ENCODE results near the gene ERC2.

Gene ERC2

DNA sequence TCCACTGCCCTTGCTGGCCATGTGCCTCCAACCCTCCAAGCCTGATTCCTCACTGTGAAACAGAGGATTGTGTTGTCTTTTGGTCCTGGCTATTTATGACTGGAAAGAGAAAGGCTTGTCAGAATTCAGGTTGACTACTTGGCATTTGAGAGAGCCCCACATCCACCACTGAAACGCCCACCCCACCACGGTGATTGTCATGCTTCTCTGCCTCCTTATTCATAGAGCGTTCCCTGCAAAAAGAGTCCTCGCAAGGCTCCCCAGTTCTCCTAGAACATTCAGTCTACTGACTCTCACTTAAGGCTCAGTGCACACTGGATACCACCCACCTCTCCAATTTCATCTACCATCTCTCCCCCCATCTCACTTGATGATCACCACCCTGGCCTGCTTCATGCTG lies 818.3 kb downstream of the ERC2 start:
- Mint-ChIP-seq H3K9me3 (ENCODE audit: low read depth) (no peaks in the 10 kb centered on the region), H3K27me3 (no peaks in the 10 kb centered on the region), H3K4me1 (ENCODE audit: low read depth) (peaks cover 9% of the 10 kb centered on the region), H3K36me3 (no peaks in the 10 kb centered on the region), H3K4me3 (no peak overlapping the region), H3K27ac (no peak overlapping the region)

DNA sequence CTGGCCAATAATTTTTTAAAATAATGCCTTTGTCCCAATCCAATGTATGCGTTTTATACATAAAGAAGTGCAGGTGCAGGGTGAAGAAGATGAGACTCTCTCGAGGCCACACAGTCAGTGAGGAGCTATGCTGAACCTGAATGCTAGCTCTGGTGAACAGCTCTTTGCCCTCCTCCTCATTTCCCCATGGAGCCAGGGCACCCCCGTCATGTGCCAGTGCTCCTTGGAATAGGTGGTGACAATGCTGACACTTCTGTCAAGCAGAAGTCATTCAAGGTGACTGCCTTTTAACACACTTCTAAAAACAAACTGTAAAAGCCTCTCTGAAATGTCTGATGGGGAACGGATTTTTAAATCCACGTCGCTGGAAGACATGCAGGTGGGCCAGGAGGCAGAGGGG lies 818.7 kb downstream of the ERC2 start:
- Mint-ChIP-seq H3K36me3 (no peaks in the 10 kb centered on the region), H3K27me3 (no peaks in the 10 kb centered on the region), H3K4me3 (no peak overlapping the region), H3K9me3 (ENCODE audit: low read depth) (no peaks in the 10 kb centered on the region), H3K27ac (no peak overlapping the region), H3K4me1 (ENCODE audit: low read depth) (peaks cover 9% of the 10 kb centered on the region)

DNA sequence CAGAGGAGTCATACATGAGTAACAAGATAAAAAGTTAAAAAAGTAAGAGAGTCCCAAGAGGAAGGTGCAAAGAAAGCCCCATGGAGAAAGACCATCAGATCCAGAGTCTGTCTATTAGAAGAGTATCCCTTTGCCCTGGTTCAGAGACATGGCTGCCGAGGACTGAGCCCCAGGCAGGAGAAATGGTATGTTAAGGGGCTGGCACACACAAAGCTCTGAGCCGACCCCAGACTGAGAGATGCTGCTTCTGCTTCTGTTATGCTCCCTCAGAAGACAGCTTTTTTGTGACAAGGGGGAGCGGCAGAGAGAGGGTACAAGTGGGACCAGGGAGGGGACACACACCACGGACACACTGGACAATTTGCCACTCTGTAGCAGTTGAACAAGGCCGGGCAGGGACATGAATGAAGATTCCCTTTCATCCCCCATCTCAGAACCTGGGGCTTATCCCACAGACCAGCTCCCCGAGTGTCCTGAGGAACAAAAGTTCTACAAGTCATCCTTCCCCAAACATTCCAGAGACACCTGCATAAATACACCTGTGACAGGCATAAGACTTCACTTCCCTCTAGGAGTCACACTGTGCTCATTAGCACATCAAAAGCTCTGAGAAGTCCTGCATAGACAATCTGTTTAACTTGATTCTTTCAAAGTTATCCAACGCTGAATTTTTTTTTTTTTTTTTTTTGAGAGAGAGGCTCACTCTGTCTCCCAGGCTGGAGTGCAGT lies 819.5 kb downstream of the ERC2 start:
- no peaks in the 10 kb centered on the region for H3K27me3 Mint-ChIP-seq
- no peaks in the 10 kb centered on the region for H3K9me3 Mint-ChIP-seq (ENCODE audit: low read depth)
- no peak overlapping the region for H3K4me3 Mint-ChIP-seq

DNA sequence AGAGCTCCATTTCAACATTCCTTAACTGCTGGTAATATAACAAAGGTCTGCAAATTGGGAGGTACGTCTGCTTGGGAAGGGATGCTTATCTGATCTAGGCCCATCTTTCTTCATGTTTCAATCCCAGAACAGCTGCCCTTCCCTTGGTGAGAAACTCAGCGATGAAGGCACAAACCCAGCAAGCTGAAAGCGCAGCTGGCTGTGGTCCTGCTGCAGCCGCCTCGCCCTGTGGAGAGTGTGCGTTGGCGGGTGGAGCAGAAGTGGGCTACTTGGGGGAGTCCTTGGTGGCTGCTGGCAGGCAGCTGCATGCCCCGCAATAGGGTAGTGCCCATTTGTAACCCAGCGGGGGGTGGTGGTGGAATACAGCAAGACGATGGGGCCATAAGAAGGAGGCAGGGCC lies 820.6 kb downstream of the ERC2 start:
- Mint-ChIP-seq H3K9me3 (ENCODE audit: low read depth) (no peaks in the 10 kb centered on the region), H3K4me3 (no peak overlapping the region), H3K36me3 (no peaks in the 10 kb centered on the region), H3K4me1 (ENCODE audit: low read depth) (no peaks in the 10 kb centered on the region), H3K27me3 (peaks cover 3% of the 10 kb centered on the region), H3K27ac (no peak overlapping the region)

More for the DNA sequence above, 819.5 kb downstream of the ERC2 start:
- Mint-ChIP-seq H3K4me1 (ENCODE audit: low read depth) (peaks cover 1% of the 10 kb centered on the region), H3K27ac (no peak overlapping the region), H3K36me3 (no peaks in the 10 kb centered on the region)

DNA sequence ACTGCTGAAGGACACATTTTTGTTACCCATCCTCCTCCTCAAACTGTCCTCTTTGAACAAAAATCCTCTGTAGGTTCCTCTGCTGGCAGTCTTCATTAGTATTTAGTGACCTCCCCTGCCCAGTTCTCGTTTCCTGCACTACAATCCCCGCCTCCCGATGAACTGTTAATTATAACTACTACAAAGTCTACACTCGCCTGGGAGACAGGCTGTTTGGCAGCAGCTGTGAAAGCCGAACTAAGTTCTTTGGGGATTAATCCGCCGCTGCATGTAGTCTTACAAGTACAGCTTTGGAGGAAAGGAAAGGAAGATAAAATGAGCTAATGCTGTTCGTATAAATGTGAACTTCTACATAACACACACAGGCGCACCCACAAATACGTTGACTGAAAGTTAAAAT lies 821.2 kb downstream of the ERC2 start:
- H3K4me1 Mint-ChIP-seq (ENCODE audit: low read depth), result no peaks in the 10 kb centered on the region
- peaks cover 3% of the 10 kb centered on the region for H3K27me3 Mint-ChIP-seq
- H3K27ac Mint-ChIP-seq, result no peak overlapping the region
- no peaks in the 10 kb centered on the region for H3K9me3 Mint-ChIP-seq (ENCODE audit: low read depth)
- H3K4me3 Mint-ChIP-seq, result no peak overlapping the region
- H3K36me3 Mint-ChIP-seq, result no peaks in the 10 kb centered on the region

DNA sequence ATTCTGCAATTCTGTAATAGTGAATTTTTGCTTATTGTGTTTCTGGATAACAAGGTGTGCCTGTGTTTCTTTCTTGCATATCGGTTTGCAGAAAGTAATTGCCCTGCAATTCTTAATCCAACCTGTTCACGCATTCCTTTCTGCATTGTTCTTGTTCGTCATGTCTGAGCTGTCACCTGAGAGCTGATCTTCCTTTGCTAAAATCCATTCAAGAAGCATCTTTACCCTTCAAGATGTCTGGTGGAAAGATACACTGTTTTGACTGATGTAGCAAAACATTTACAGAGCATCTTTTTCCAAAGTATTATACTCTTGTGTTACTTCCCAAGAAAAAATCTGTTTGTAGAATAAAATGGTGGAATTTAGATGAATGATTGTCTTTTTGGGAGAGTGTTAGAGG lies 822.1 kb downstream of the ERC2 start:
- Mint-ChIP-seq H3K36me3 (no peaks in the 10 kb centered on the region), H3K27ac (no peak overlapping the region), H3K27me3 (peaks cover 3% of the 10 kb centered on the region), H3K4me3 (no peak overlapping the region), H3K9me3 (ENCODE audit: low read depth) (no peaks in the 10 kb centered on the region), H3K4me1 (ENCODE audit: low read depth) (no peaks in the 10 kb centered on the region)

DNA sequence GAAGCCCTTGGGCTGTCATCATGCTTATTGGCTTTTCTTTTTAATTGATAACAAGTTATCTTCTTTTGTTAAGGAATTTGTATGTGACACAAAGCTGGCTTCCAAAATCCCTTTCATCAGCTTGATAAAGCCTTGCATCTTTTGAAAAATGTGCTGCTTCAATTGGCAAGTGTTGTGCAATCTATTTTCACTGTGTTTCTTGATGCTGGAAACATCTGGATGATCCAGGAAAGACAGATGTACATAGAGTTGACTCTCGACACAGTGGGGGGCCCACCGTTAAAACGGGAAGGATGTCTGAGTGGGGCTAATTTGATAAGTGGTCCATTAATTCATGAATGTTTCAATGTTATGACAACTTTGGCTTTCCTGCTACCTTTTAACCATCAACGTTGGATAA lies 822.8 kb downstream of the ERC2 start:
- Mint-ChIP-seq H3K36me3 (no peaks in the 10 kb centered on the region), H3K27me3 (peaks cover 3% of the 10 kb centered on the region), H3K4me3 (no peak overlapping the region), H3K27ac (no peak overlapping the region), H3K9me3 (ENCODE audit: low read depth) (no peaks in the 10 kb centered on the region), H3K4me1 (ENCODE audit: low read depth) (no peaks in the 10 kb centered on the region)

DNA sequence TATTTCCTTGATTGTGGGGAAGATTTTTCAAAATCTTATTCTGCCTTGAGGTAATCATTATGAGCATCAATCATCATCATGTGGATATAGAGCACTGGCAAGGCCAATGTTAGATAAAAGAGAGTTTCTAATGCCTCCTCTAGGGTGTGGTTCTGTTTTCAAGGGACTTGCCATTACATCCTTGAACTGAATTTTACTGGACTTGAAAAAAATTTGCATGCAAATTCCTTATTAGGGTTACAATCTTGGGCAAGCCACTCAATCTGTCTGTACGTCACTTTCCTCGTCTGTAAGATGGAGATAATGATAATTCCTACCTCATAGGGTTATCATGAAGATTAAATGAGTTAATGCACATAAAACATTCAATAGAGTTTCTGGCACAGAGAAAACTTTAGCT lies 825.0 kb downstream of the ERC2 start:
- Mint-ChIP-seq H3K4me3 (no peak overlapping the region), H3K27me3 (peaks cover 3% of the 10 kb centered on the region), H3K27ac (no peak overlapping the region), H3K4me1 (ENCODE audit: low read depth) (peaks cover 9% of the 10 kb centered on the region), H3K9me3 (ENCODE audit: low read depth) (no peaks in the 10 kb centered on the region), H3K36me3 (no peaks in the 10 kb centered on the region)

DNA sequence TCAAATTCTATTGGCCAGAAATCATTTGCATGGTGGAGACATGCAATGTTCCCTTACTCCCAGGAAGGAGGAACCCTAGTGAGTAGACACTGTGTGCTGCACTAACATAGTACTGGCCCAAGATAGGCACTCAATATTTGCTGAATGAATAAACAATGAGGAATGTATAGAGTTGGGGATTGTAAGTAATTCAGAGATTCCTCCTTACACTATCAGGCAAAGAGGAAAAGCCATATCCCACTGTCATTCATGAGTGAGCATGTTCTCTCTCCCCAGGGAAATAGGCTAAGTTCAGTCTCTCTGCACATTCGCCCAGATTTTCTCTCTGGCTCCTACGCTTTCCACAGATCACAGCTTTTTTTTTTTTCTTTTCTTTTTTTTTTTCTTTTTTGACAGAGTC lies 826.3 kb downstream of the ERC2 start:
- Mint-ChIP-seq H3K9me3 (ENCODE audit: low read depth) (no peaks in the 10 kb centered on the region), H3K27me3 (peaks cover 3% of the 10 kb centered on the region), H3K4me3 (no peak overlapping the region), H3K27ac (no peak overlapping the region), H3K4me1 (ENCODE audit: low read depth) (peaks cover 9% of the 10 kb centered on the region), H3K36me3 (no peaks in the 10 kb centered on the region)

DNA sequence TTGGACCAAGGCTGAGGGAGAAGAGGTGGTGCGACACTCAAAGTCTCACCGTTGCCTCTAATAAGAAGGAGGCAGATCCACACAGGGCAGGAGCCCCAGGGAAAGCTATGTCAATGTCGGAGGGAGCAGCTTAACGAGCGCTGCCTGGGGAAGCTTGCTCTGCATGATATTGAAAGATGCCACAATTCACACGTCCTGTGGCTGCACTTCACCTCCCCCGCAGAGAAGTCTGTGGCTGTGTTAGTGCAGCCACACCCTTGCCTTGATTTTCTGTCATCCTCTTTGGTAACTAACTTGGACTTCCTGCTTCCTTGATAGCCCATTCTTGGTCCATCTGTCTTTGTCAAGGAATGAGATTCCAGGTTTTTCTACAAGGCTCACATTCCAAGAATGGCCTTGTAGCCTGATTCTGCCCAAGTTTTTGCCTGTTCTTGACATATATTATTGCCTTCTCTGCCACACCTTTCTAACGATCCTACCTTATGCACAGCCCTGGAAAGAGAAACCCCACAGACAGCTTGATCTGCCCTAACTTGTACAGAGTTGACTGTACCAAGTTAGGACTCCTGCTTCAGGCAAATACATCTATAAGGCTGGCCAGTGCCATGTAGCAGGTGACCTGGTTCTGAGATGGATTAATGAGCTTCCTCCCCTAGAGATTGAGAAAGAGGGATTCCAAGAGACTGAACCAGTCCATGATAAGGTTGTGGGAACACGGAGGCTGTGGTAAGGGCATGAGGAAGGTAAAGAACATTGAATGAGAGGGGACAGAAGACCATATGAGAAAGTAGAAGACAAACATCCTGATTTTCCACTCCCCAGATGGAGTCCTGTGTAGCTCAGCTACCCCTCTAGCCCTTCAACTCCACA lies 828.1 kb downstream of the ERC2 start:
- Mint-ChIP-seq H3K4me1 (ENCODE audit: low read depth) (peaks cover 9% of the 10 kb centered on the region), H3K4me3 (no peak overlapping the region), H3K9me3 (ENCODE audit: low read depth) (no peaks in the 10 kb centered on the region), H3K36me3 (no peaks in the 10 kb centered on the region), H3K27me3 (peaks cover 3% of the 10 kb centered on the region), H3K27ac (no peak overlapping the region)

DNA sequence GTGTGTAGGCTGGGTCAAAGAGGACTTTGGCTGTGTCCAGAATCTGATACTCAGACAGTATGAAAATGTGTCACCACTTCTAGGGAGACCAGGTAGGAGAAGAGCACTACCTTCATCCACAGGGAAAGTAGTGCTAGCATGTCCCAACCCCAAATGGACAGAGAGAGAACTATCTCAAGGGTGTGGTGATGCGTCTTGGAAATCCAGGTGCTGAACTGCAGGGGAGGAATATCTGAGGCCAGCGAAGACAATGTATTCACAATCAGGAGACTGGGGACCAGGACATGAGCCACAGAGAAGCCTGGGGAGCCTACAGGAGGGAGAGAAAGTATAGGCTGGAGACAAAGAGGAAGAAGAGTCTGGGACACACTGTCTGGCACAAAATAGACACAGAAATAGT lies 829.1 kb downstream of the ERC2 start:
- peaks cover 3% of the 10 kb centered on the region for H3K27me3 Mint-ChIP-seq
- peaks cover 9% of the 10 kb centered on the region for H3K4me1 Mint-ChIP-seq (ENCODE audit: low read depth)
- no peaks in the 10 kb centered on the region for H3K9me3 Mint-ChIP-seq (ENCODE audit: low read depth)
- H3K36me3 Mint-ChIP-seq, result no peaks in the 10 kb centered on the region
- no peak overlapping the region for H3K27ac Mint-ChIP-seq
- H3K4me3 Mint-ChIP-seq, result no peak overlapping the region

DNA sequence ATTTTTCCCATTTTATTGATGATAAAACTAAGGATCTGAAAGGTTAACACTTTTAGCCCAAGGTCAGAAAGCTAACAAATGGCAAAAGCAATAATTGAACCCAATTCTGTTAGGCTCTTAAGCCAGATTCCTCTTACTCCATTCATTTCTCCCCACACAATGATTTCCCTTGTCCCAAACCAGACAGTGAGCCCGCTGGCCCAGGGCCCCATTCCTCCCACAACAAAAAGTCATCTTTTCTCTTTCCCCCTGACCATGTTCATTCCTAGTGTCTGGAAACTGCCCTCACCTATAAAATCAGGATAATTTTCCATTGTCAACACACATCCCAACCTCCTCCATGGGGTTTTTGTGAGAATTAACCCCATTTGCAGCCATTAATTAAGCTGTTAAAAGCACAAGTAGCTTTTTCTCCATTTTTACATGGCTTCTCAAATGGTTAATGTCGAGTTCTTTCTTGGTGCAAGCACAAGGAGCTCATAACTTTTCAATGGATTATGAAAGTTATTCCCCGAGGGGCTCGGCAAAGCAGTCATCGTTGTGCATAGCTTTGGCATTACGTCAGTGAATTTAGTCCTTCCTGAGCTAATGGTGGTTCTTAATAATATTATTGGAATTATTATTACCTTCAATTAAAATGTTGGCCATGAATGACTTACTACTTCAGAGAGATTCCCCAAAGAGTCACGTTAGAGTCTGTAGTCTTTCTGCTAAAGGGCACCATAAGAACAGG lies 830.2 kb downstream of the ERC2 start:
- Mint-ChIP-seq H3K4me3 (no peak overlapping the region), H3K9me3 (ENCODE audit: low read depth) (no peaks in the 10 kb centered on the region), H3K27me3 (peaks cover under 1% of the 10 kb centered on the region), H3K27ac (no peak overlapping the region), H3K4me1 (ENCODE audit: low read depth) (peaks cover 9% of the 10 kb centered on the region), H3K36me3 (no peaks in the 10 kb centered on the region)

DNA sequence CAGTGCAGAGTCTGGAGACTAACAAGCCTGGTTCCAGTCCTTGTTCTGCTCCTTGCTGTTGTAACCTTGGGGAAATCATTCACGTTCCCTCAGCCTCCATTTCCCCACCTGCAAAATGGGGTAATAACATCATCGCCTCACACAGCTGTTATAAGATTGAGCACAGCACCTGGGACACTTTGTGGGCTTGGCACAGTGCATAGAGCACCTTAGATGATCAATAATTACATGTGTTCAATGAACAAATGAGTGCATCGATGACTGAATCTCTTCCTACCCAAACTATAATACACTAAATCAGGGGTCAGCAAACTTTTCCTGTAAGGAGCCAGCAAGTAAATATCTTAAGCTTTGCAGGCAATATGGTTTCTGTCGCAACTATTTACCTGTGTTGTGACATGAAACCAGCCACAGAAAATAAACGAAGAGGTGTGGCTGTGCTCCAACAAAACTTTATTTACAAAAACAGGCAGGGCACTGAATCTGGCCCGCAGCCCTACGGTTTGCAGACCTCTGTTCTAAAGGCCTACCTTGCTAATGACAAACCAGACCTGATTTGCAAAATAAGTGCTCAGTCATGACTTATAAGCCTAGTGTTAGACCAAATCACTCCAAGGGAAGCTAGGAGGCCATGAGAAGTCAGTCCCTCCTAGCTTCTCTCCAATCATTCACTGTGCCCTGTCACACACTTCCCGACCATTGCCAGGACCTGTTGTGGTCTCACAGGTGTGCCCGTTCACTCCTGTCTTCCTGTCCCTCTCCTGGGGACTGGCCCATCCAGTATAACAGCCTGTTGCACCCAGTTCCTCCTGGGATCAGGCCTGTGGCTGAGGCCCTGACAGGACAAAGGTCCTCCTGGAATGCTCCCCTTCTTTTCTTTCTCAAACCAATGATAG lies 831.7 kb downstream of the ERC2 start:
- Mint-ChIP-seq H3K36me3 (no peaks in the 10 kb centered on the region), H3K4me3 (no peak overlapping the region), H3K4me1 (ENCODE audit: low read depth) (peaks cover 9% of the 10 kb centered on the region), H3K27me3 (no peaks in the 10 kb centered on the region), H3K9me3 (ENCODE audit: low read depth) (no peaks in the 10 kb centered on the region), H3K27ac (no peak overlapping the region)

DNA sequence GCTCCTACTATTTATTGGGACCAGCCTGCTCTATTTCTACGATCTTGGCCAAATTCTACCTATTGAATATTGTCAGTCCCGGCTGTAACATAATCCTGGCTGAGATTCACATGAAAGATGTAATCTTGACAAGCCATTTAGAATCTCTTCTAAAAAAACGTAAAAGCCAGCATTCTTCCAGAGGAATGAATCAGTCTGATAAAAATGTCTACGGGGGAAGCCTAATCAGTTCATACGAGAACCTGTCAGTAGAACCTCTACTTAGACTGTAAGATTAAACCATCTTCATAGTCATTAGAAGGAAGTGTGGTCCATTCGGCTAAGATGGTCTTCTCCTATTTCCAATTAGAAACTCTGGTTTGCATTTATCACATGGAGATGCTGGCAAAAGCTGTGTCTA lies 833.9 kb downstream of the ERC2 start:
- H3K36me3 Mint-ChIP-seq, result no peaks in the 10 kb centered on the region
- no peak overlapping the region for H3K4me3 Mint-ChIP-seq
- H3K4me1 Mint-ChIP-seq (ENCODE audit: low read depth), result peaks cover 4% of the 10 kb centered on the region
- H3K9me3 Mint-ChIP-seq (ENCODE audit: low read depth), result no peaks in the 10 kb centered on the region
- H3K27ac Mint-ChIP-seq, result no peak overlapping the region
- no peaks in the 10 kb centered on the region for H3K27me3 Mint-ChIP-seq

Measured in activated naive CD8-positive, alpha-beta T cell (primary cell).